Measurements from ENCODE around the gene SORCS3. TPM values are rescaled to one million over a fixed set of nuclear protein-coding genes. Genes with fewer than 3 reads are reported as not detected.

SORCS3 gene
- total RNA-seq, 1 experiment from 2014 or later = 0.18 TPM

GRCh38 chr10:104842704-104843103 lies 201.6 kb downstream of the SORCS3 start:
- Histone ChIP-seq H3K4me3 (ENCODE audit: low read depth, low read length) (no peak overlapping the region), H3K36me3 (ENCODE audit: control insufficient read depth, insufficient read depth, low read length) (no peaks in the 10 kb centered on the region), H3K27me3 (replicated peaks; ENCODE audit: control insufficient read depth, insufficient read depth, low read length) (no peaks in the 10 kb centered on the region), H3K4me1 (peaks cover 6% of the 10 kb centered on the region; the same call in 1 of the 2 replicates), H3K9me3 (no peaks in the 10 kb centered on the region)
- intact Hi-C loops (cut with micrococcal nuclease; ENCODE audit: unreplicated experiment) = no loop called here
- no peak overlapping the region for H3K4me3 Mint-ChIP-seq (ENCODE audit: unreplicated experiment)
- CTCF ChIA-PET = no interaction called here
- POLR2A ChIA-PET = no interaction called here
- peaks cover 11% of the 10 kb centered on the region for H3K27me3 Mint-ChIP-seq (ENCODE audit: insufficient read depth, unreplicated experiment)
- no TSS peak for BruUV-seq (replicated peaks)
- peaks cover 6% of the 10 kb centered on the region for H3K9me3 Mint-ChIP-seq (ENCODE audit: unreplicated experiment)
- H3K4me1 Mint-ChIP-seq (ENCODE audit: low read depth, unreplicated experiment) = peaks cover 12% of the 10 kb centered on the region
- DNase-seq = no peak
- H3K36me3 Mint-ChIP-seq (ENCODE audit: insufficient read depth, unreplicated experiment) = no peaks in the 10 kb centered on the region
- H3K27ac Mint-ChIP-seq (ENCODE audit: unreplicated experiment) = no peak overlapping the region
- TF ChIP-seq CTCF (IDR thresholded peaks at IDR 0.05; ENCODE audit: insufficient read depth in 1 of 2, low read depth in 1 of 2, low read length in 1 of 2, severe bottlenecking in 1 of 2, unreplicated experiment in 1 of 2) = no peak

GRCh38 chr10:104844073-104844472 lies 203.0 kb downstream of the SORCS3 start:
- Mint-ChIP-seq H3K4me1 (ENCODE audit: low read depth, unreplicated experiment) (peaks cover 12% of the 10 kb centered on the region), H3K36me3 (ENCODE audit: insufficient read depth, unreplicated experiment) (no peaks in the 10 kb centered on the region), H3K27ac (ENCODE audit: unreplicated experiment) (no peak overlapping the region), H3K9me3 (ENCODE audit: unreplicated experiment) (peaks cover 6% of the 10 kb centered on the region), H3K27me3 (ENCODE audit: insufficient read depth, unreplicated experiment) (peaks cover 11% of the 10 kb centered on the region), H3K4me3 (ENCODE audit: unreplicated experiment) (no peak overlapping the region)
- no peak for DNase-seq
- POLR2A ChIA-PET = no interaction called here
- intact Hi-C loops (cut with micrococcal nuclease; ENCODE audit: unreplicated experiment) = no loop called here
- CTCF ChIA-PET = no interaction called here
- no peak for TF ChIP-seq CTCF (IDR thresholded peaks at IDR 0.05; ENCODE audit: insufficient read depth in 1 of 2, low read depth in 1 of 2, low read length in 1 of 2, severe bottlenecking in 1 of 2, unreplicated experiment in 1 of 2)
- BruUV-seq (replicated peaks) = no TSS peak
- H3K9me3 ChIP-seq = no peaks in the 10 kb centered on the region
- no peaks in the 10 kb centered on the region for H3K27me3 ChIP-seq (replicated peaks; ENCODE audit: control insufficient read depth, insufficient read depth, low read length)
- H3K4me3 ChIP-seq (ENCODE audit: low read depth, low read length) = no peak overlapping the region
- peaks cover 6% of the 10 kb centered on the region; the same call in 1 of the 2 replicates for H3K4me1 ChIP-seq
- H3K36me3 ChIP-seq (ENCODE audit: control insufficient read depth, insufficient read depth, low read length) = no peaks in the 10 kb centered on the region

- Histone ChIP-seq H3K27me3 (replicated peaks; ENCODE audit: control insufficient read depth, insufficient read depth, low read length) (no peaks in the 10 kb centered on the region), H3K4me3 (ENCODE audit: low read depth, low read length) (no peak overlapping the region), H3K9me3 (no peaks in the 10 kb centered on the region), H3K4me1 (peaks cover 5% of the 10 kb centered on the region; the same call in 1 of the 2 replicates), H3K36me3 (ENCODE audit: control insufficient read depth, insufficient read depth, low read length) (no peaks in the 10 kb centered on the region)
- Mint-ChIP-seq H3K4me1 (ENCODE audit: low read depth, unreplicated experiment) (peaks cover 9% of the 10 kb centered on the region), H3K4me3 (ENCODE audit: unreplicated experiment) (no peak overlapping the region), H3K27ac (ENCODE audit: unreplicated experiment) (no peak overlapping the region), H3K36me3 (ENCODE audit: insufficient read depth, unreplicated experiment) (no peaks in the 10 kb centered on the region), H3K27me3 (ENCODE audit: insufficient read depth, unreplicated experiment) (peaks cover 14% of the 10 kb centered on the region), H3K9me3 (ENCODE audit: unreplicated experiment) (peaks cover 4% of the 10 kb centered on the region)
- no peak for DNase-seq
- CTCF ChIA-PET = no interaction called here
- no TSS peak for BruUV-seq (replicated peaks)
- POLR2A ChIA-PET = no interaction called here
- no peak for TF ChIP-seq CTCF (IDR thresholded peaks at IDR 0.05; ENCODE audit: insufficient read depth in 1 of 2, low read depth in 1 of 2, low read length in 1 of 2, severe bottlenecking in 1 of 2, unreplicated experiment in 1 of 2)
- intact Hi-C loops (cut with micrococcal nuclease; ENCODE audit: unreplicated experiment) = no loop called here
Measured at GRCh38 chr10:104850023-104850422, 208.9 kb downstream of the SORCS3 start.

All from Caco-2 (cell line).